ENCODE measurements around the gene ATP6V0D1. TPM values are rescaled to one million over a fixed set of nuclear protein-coding genes. Genes with fewer than 3 reads are reported as not detected.

The ATP6V0D1 gene
- total RNA-seq, 1 donor from 2014 or later = 74.5 TPM

GRCh38 chr16:67397036-67397801 is 83.7 kb downstream of the ATP6V0D1 start:
- H3K4me1 Mint-ChIP-seq = peaks cover 9% of the 10 kb centered on the region
- ChIA-PET CTCF (interaction anchor here (1.1 to 1.5 kb wide), 2 partner anchors 50 to 137 kb away, joined by 3 read pairs; no protein-coding TSS in a partner anchor), POLR2A (no interaction called here)
- no peaks in the 10 kb centered on the region for H3K9me3 Mint-ChIP-seq
- TF ChIP-seq CTCF (IDR thresholded peaks at IDR 0.05) = no peak
- no peak overlapping the region for H3K27ac Mint-ChIP-seq
- ATAC-seq (ENCODE audit: low read depth) (no peak), DNase-seq (no peak)
- H3K4me3 Mint-ChIP-seq = no peak overlapping the region
- intact Hi-C loops (cut with micrococcal nuclease) = no loop called here
- peaks cover 16% of the 10 kb centered on the region for H3K27me3 Mint-ChIP-seq
- H3K36me3 Mint-ChIP-seq (ENCODE audit: low read depth) = no peaks in the 10 kb centered on the region

- H3K36me3 Mint-ChIP-seq (ENCODE audit: low read depth) = no peaks in the 10 kb centered on the region
- DNase-seq (no peak), ATAC-seq (ENCODE audit: low read depth) (no peak)
- no peak overlapping the region for H3K4me3 Mint-ChIP-seq
- H3K27ac Mint-ChIP-seq = no peak overlapping the region
- TF ChIP-seq CTCF (IDR thresholded peaks at IDR 0.05) = no peak
- H3K27me3 Mint-ChIP-seq = peaks cover 17% of the 10 kb centered on the region
- no peaks in the 10 kb centered on the region for H3K9me3 Mint-ChIP-seq
- intact Hi-C loops (cut with micrococcal nuclease) = no loop called here
- ChIA-PET POLR2A (no interaction called here), CTCF (interaction anchor here (1.1 to 1.5 kb wide), 2 partner anchors 49 to 136 kb away, joined by 3 read pairs; no protein-coding TSS in a partner anchor)
- peaks cover 9% of the 10 kb centered on the region for H3K4me1 Mint-ChIP-seq
These were observed 84.6 kb downstream of the ATP6V0D1 start for GRCh38 chr16:67396159-67397035.

- H3K9me3 Mint-ChIP-seq = no peaks in the 10 kb centered on the region
- H3K27me3 Mint-ChIP-seq = peaks cover 21% of the 10 kb centered on the region
- no peak overlapping the region for H3K27ac Mint-ChIP-seq
- no peak for DNase-seq
- intact Hi-C loops (cut with micrococcal nuclease) = no loop called here
- ChIA-PET CTCF (interaction anchor here (1.5 kb wide), 1 partner anchor 135 kb away, joined by 3 read pairs; no protein-coding TSS in a partner anchor), POLR2A (no interaction called here)
- no peak for ATAC-seq (ENCODE audit: low read depth)
- TF ChIP-seq CTCF (IDR thresholded peaks at IDR 0.05) = no peak
- no peaks in the 10 kb centered on the region for H3K36me3 Mint-ChIP-seq (ENCODE audit: low read depth)
- no peak overlapping the region for H3K4me3 Mint-ChIP-seq
- peaks cover 14% of the 10 kb centered on the region for H3K4me1 Mint-ChIP-seq
These were observed 85.3 kb downstream of the ATP6V0D1 start for GRCh38 chr16:67395458-67396158.

- Mint-ChIP-seq H3K36me3 (ENCODE audit: low read depth) (no peaks in the 10 kb centered on the region), H3K4me3 (peak overlapping the region; percentile 38), H3K9me3 (no peaks in the 10 kb centered on the region), H3K27me3 (peaks cover 20% of the 10 kb centered on the region), H3K4me1 (peaks cover 19% of the 10 kb centered on the region), H3K27ac (no peak overlapping the region)
- DNase-seq (no peak), ATAC-seq (ENCODE audit: low read depth) (no peak)
- TF ChIP-seq CTCF (IDR thresholded peaks at IDR 0.05) = no peak
- CTCF ChIA-PET = interaction anchor here (1.0 kb wide), 1 partner anchor 134 kb away, joined by 3 read pairs; no protein-coding TSS in a partner anchor
- intact Hi-C loops (cut with micrococcal nuclease) = no loop called here
- POLR2A ChIA-PET = no interaction called here
These were observed 85.9 kb downstream of the ATP6V0D1 start for GRCh38 chr16:67395105-67395457.
